PC-9 (cell line): ENCODE results near the gene FTO. TPM values are rescaled to one million over a fixed set of nuclear protein-coding genes. Genes with fewer than 3 reads are reported as not detected.
"Not testable (repeated sequence)": the region's sequence is repeated elsewhere in the genome, so short reads cannot be mapped to it uniquely, and the experiment has no call there.

Experiments
- BruUV-seq: library from RNA; stranded (reverse); fragments of 400-500 nt; replicated peaks from 2 replicates; lab custom pipeline; 2021; lab: Mats Ljungman, UMichigan
- CTCF ChIA-PET: fragments of 300-600 bp; sonication (Branson Sonifier 250); formaldehyde crosslinking; loops from one replicate; lab custom pipeline; 2022; ENCODE audit warnings: antibody characterized with exemption; lab: Charles Lee
- POLR2A ChIA-PET: fragments of 300-600 bp; sonication (Branson Sonifier 250); formaldehyde crosslinking; loops from one replicate; lab custom pipeline; 2022; ENCODE audit warnings: antibody characterized with exemption; ENCODE audit not compliant: unreplicated experiment; lab: Charles Lee
- DNase-seq, 2 experiments: peaks; one replicate each; pipeline versions ENCODE4 v3.0.0 to v3.0.0-alpha.2; 2015 to 2022; ENCODE audit warnings: mixed read lengths in 1 of 2
- H2AFZ ChIP-seq: fragments of 200-600 bp; sonication (generic); 2 replicates; pipeline ENCODE4 v1.8.1; 2017; ENCODE audit warnings: antibody characterized with exemption
- H3F3A ChIP-seq: fragments of 200-600 bp; sonication (generic); 2 replicates; pipeline ENCODE4 v1.8.1; 2017; ENCODE audit warnings: antibody characterized with exemption, mild to moderate bottlenecking, low read depth; ENCODE audit not compliant: insufficient read depth
- H3K27ac ChIP-seq: fragments of 200-600 bp; sonication (generic); 2 replicates; pipeline ENCODE4 v1.6.1; 2016; ENCODE audit warnings: mixed run types
- H3K27me3 ChIP-seq: fragments of 200-600 bp; sonication (generic); 2 replicates; pipeline ENCODE4 v1.6.1; 2016; ENCODE audit warnings: low read depth, mixed run types; ENCODE audit not compliant: insufficient read depth
- H3K36me3 ChIP-seq: fragments of 200-600 bp; sonication (generic); 2 replicates; pipeline ENCODE4 v1.6.1; 2016; ENCODE audit warnings: low read depth, mixed run types
- H3K4me1 ChIP-seq: fragments of 200-600 bp; sonication (generic); replicated peaks from 2 replicates; pipeline ENCODE4 v1.6.1; 2016; ENCODE audit warnings: mixed run types; ENCODE audit not compliant: insufficient read depth
- H3K4me2 ChIP-seq: fragments of 200-600 bp; sonication (generic); 2 replicates; pipeline ENCODE4 v1.6.1; 2017; ENCODE audit warnings: mixed run types
- H3K4me3 ChIP-seq: fragments of 200-600 bp; sonication (generic); 2 replicates; pipeline ENCODE4 v1.6.1; 2016; ENCODE audit warnings: mixed run types
- H3K79me2 ChIP-seq: fragments of 200-600 bp; sonication (generic); 2 replicates; pipeline ENCODE4 v1.6.1; 2017; ENCODE audit warnings: low read depth, mixed run types
- H3K9me2 ChIP-seq: fragments of 200-600 bp; sonication (generic); 2 replicates; pipeline ENCODE4 v1.8.1; 2017; ENCODE audit warnings: mild to moderate bottlenecking; ENCODE audit not compliant: insufficient read depth
- H3K9me3 ChIP-seq: fragments of 200-600 bp; sonication (generic); 2 replicates; pipeline ENCODE4 v1.8.1; 2016; ENCODE audit warnings: low read depth; ENCODE audit not compliant: insufficient read depth
- H4K20me1 ChIP-seq: fragments of 200-600 bp; sonication (generic); 2 replicates; pipeline ENCODE4 v1.8.1; 2017; ENCODE audit not compliant: insufficient read depth
- CTCF ChIP-seq: fragments of 200-600 bp; sonication (generic); conservative IDR thresholded peaks from 2 replicates; pipeline ENCODE4 v1.6.1; 2017; ENCODE audit warnings: mixed run types, antibody characterized with exemption, mild to moderate bottlenecking, moderate library complexity
- EZH2 ChIP-seq: fragments of 200-600 bp; sonication (generic); IDR thresholded peaks from 2 replicates; pipeline ENCODE4 v1.8.0; 2017; ENCODE audit warnings: antibody characterized with exemption, low read depth
- intact Hi-C: fragments of 100-400 bp; cut with micrococcal nuclease; formaldehyde crosslinking; loops from one replicate; pipeline ENCODE4 v1.10.0; 2022; ENCODE audit not compliant: unreplicated experiment
- total RNA-seq: library from RNA; stranded (reverse); gene quantifications from 2 replicates; pipeline ENCODE4 v1.2.3, GENCODE V29; 2021

FTO gene
- total RNA-seq, 1 experiment from 2014 or later: 58.1 TPM

- no peak for TF ChIP-seq CTCF
- TF ChIP-seq EZH2: no peak
- Histone ChIP-seq H3K27me3 (no peaks in the 10 kb centered on the region), H3K9me2 (no peaks in the 10 kb centered on the region), H3K9me3 (no peaks in the 10 kb centered on the region), H3K4me1 (no peaks in the 10 kb centered on the region), H3K79me2 (no peaks in the 10 kb centered on the region), H3K27ac (no peak overlapping the region), H2AFZ (no peak overlapping the region), H3K4me2 (no peak overlapping the region), H3K36me3 (no peaks in the 10 kb centered on the region), H4K20me1 (no peaks in the 10 kb centered on the region), H3K4me3 (no peak overlapping the region), H3F3A (no peaks in the 10 kb centered on the region)
- ChIA-PET CTCF (no interaction called here), POLR2A (no interaction called here)
- no TSS peak for BruUV-seq
- DNase-seq: no peak
- intact Hi-C loops: no loop called here
These were observed 23.2 kb upstream of the FTO start for GRCh38 chr16:53680756-53681155.

GRCh38 chr16:53681354-53681753, 22.6 kb upstream of the FTO start:
- POLR2A ChIA-PET: no interaction called here
- no peaks in the 10 kb centered on the region for H3K9me3 ChIP-seq
- H3K36me3 ChIP-seq: no peaks in the 10 kb centered on the region
- H2AFZ ChIP-seq: no peak overlapping the region
- H3K4me1 ChIP-seq: no peaks in the 10 kb centered on the region
- no peak overlapping the region for H3K4me3 ChIP-seq
- H3K27me3 ChIP-seq: no peaks in the 10 kb centered on the region
- no TSS peak for BruUV-seq
- intact Hi-C loops: no loop called here
- no peak for TF ChIP-seq CTCF
- no peak for TF ChIP-seq EZH2
- no peak overlapping the region for H3K27ac ChIP-seq
- DNase-seq: no peak
- no peak overlapping the region for H3K4me2 ChIP-seq
- no peaks in the 10 kb centered on the region for H4K20me1 ChIP-seq
- H3K9me2 ChIP-seq: no peaks in the 10 kb centered on the region
- H3F3A ChIP-seq: no peaks in the 10 kb centered on the region
- CTCF ChIA-PET: no interaction called here
- H3K79me2 ChIP-seq: no peaks in the 10 kb centered on the region

- H3K4me2 ChIP-seq, H3K27me3 ChIP-seq, H3K79me2 ChIP-seq, H3K9me2 ChIP-seq, H3K4me1 ChIP-seq, H3K27ac ChIP-seq, H3K4me3 ChIP-seq, POLR2A ChIA-PET, H3K9me3 ChIP-seq, DNase-seq, CTCF ChIA-PET, H3K36me3 ChIP-seq, intact Hi-C loops, H2AFZ ChIP-seq, H3F3A ChIP-seq, H4K20me1 ChIP-seq, BruUV-seq: not testable (repeated sequence)
These were observed 18.6 kb upstream of the FTO start for GRCh38 chr16:53685334-53685733.

GRCh38 chr16:53686710-53687109, 17.2 kb upstream of the FTO start:
- Histone ChIP-seq H3K36me3 (no peaks in the 10 kb centered on the region), H3K79me2 (no peaks in the 10 kb centered on the region), H3K9me2 (no peaks in the 10 kb centered on the region), H3K4me3 (no peak overlapping the region), H4K20me1 (no peaks in the 10 kb centered on the region), H3K27me3 (no peaks in the 10 kb centered on the region), H3K4me2 (no peak overlapping the region), H3K4me1 (no peaks in the 10 kb centered on the region), H3F3A (no peaks in the 10 kb centered on the region), H3K27ac (no peak overlapping the region), H2AFZ (no peak overlapping the region), H3K9me3 (no peaks in the 10 kb centered on the region)
- POLR2A ChIA-PET: no interaction called here
- no peak for TF ChIP-seq CTCF
- TF ChIP-seq EZH2: no peak
- CTCF ChIA-PET: no interaction called here
- intact Hi-C loops: no loop called here
- DNase-seq: no peak
- BruUV-seq: no TSS peak
